GM21360 (cell line): Measurements from ENCODE around the gene DNM1.

Experiments
- ATAC-seq: cut with Tn5 transposase; IDR thresholded peaks from one replicate; pipeline ENCODE4 v1.9.1; 2021; ENCODE audit warnings: mild to moderate bottlenecking, moderate library complexity; ENCODE audit not compliant: unreplicated experiment

The DNM1 gene

GRCh38 chr9:128298535-128299482, 95.6 kb downstream of the DNM1 start:
- ATAC-seq = no peak

DNA sequence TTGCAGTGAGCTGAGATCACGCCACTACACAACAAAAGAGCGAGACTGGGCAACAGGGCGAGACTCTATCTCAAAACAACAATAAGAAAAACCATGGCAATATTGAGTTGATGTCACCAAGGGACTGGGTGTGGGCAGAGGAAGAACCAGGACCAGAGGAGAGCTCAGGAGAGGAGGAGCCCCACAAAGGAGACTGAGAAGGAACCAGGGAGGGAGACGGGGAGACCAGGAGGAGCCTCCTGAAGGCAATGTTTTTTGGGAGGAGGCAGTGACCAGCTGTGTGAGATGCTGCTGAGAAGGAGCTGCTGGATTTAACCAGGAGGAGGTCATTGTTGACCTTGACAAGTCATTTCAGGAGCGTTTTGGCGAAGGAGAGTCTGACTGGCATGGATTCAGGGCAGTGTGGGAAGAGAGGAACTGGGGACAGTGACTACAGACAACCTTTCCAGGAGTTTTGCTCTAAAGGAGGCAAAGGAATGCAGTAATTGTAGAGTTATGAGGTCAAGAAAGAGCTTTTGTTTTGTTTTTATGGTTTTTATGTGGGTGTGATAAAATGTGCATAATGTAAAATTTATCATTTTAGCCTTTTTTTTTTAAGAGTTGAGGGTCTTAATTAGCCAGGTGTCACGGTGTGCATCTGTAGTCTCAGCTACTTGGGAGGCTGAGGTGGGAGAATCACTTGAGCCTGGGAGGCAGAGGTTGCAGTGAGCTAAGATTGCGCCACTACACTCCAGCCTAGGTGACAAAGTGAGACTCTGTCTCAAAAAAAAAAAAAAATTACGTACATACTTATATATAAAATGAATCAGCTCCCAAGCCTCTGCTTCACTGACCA, 101.2 kb downstream of the DNM1 start:
- no peak for ATAC-seq
